HCT116 (cell line): ENCODE data around the gene IGSF5. TPM values are rescaled to one million over a fixed set of nuclear protein-coding genes. Genes with fewer than 3 reads are reported as not detected.

Experiments
- ATAC-seq: fragments of 200-7000 bp; cut with Tn5 transposase; 2 replicates; pipeline ENCODE4 v1.9.1; 2020; ENCODE audit warnings: mild to moderate bottlenecking, moderate library complexity
- BruUV-seq: library from RNA; stranded (reverse); fragments of 400-500 nt; replicated peaks from 2 replicates; lab custom pipeline; 2021; lab: Mats Ljungman, UMichigan
- CTCF ChIA-PET: fragments of 300-600 bp; sonication (Branson Sonifier 250); formaldehyde crosslinking; loops from one replicate; lab custom pipeline; 2021; ENCODE audit warnings: antibody characterized with exemption; lab: Charles Lee
- POLR2A ChIA-PET: fragments of 300-600, 350-600 bp; sonication (Branson Sonifier 250); formaldehyde crosslinking; loops from one replicate; lab custom pipeline; 2021; ENCODE audit warnings: antibody characterized with exemption; lab: Charles Lee
- RAD21 ChIA-PET, 2 experiments: fragments of 300-600 bp; sonication (Branson Sonifier 250); formaldehyde crosslinking; loops; one replicate each; lab custom pipeline; 2023; ENCODE audit warnings: low total read pairs in 2 of 2; ENCODE audit not compliant: uncharacterized antibody in 2 of 2, unreplicated experiment in 2 of 2, low non-redundant PET in 1 of 2; lab: Charles Lee
- DNase-seq: peaks from one replicate; pipeline ENCODE4 v3.0.0-alpha.2; 2010; ENCODE audit warnings: low read depth, low spot score
- H2AFZ ChIP-seq: fragments of 200-600 bp; shearing (Covaris generic), sonication (generic); 2 replicates; pipeline ENCODE4 v1.6.1; 2017; ENCODE audit warnings: low read depth, mixed run types, mixed read lengths, antibody characterized with exemption, low read length; ENCODE audit not compliant: poor library complexity, severe bottlenecking
- H3K27ac ChIP-seq: 2 replicates; pipeline ENCODE4 v1.5.1; 2012; ENCODE audit warnings: low read depth, low read length
- H3K27me3 ChIP-seq: fragments of 200-600 bp; sonication (generic); 2 replicates; pipeline ENCODE4 v1.6.1; 2016; ENCODE audit warnings: mixed run types, low read length, mixed read lengths; ENCODE audit not compliant: insufficient read depth
- H3K36me3 ChIP-seq, 2 experiments: fragments of 200-500 bp in 1 of 2; fragments of 200-600 bp in 1 of 2; sonication (Bioruptor generic) in 1 of 2; sonication (generic) in 1 of 2; 2 replicates each; pipeline versions ENCODE4 v1.5.1 to v1.6.1; 2014 to 2016; ENCODE audit warnings: low read length in 2 of 2, inconsistent platforms in 1 of 2, mixed read lengths in 1 of 2, mixed run types in 1 of 2; ENCODE audit not compliant: insufficient read depth in 2 of 2, control insufficient read depth in 1 of 2
- H3K4me1 ChIP-seq, 2 experiments: fragments of 200-600 bp in 1 of 2; sonication (generic) in 1 of 2; 2 replicates each; pipeline versions ENCODE4 v1.5.1 to v1.6.1; 2012 to 2017; ENCODE audit warnings: low read length in 2 of 2, inconsistent platforms in 1 of 2, mild to moderate bottlenecking in 1 of 2, mixed read lengths in 1 of 2, mixed run types in 1 of 2, moderate library complexity in 1 of 2; ENCODE audit not compliant: insufficient read depth in 2 of 2, control insufficient read depth in 1 of 2
- H3K4me2 ChIP-seq: fragments of 200-600 bp; sonication (generic); 2 replicates; pipeline ENCODE4 v1.6.1; 2017; ENCODE audit warnings: mixed run types, low read length, mixed read lengths
- H3K4me3 ChIP-seq, 2 experiments: fragments of 200-600 bp in 1 of 2; sonication (generic) in 1 of 2; replicated peaks in 1 of 2; 2 replicates each; pipeline ENCODE4 v1.5.1; 2011 to 2016; ENCODE audit warnings: low read length in 2 of 2, control low read depth in 1 of 2, low read depth in 1 of 2, mild to moderate bottlenecking in 1 of 2, mixed read lengths in 1 of 2, mixed run types in 1 of 2
- H3K79me2 ChIP-seq: fragments of 200-600 bp; sonication (generic); 2 replicates; pipeline ENCODE4 v1.6.1; 2017; ENCODE audit warnings: mild to moderate bottlenecking, mixed run types, low read length, moderate library complexity, mixed read lengths; ENCODE audit not compliant: insufficient read depth
- H3K9ac ChIP-seq: fragments of 200-600 bp; sonication (generic); 2 replicates; pipeline ENCODE4 v1.6.1; 2016; ENCODE audit warnings: low read length, mixed read lengths
- H3K9me2 ChIP-seq: fragments of 200-600 bp; sonication (generic), shearing (Covaris generic); 2 replicates; pipeline ENCODE4 v1.6.1; 2017; ENCODE audit warnings: mixed run types, mild to moderate bottlenecking, moderate library complexity; ENCODE audit not compliant: insufficient read depth
- H3K9me3 ChIP-seq, 2 experiments: fragments of 200-500 bp in 1 of 2; fragments of 200-600 bp in 1 of 2; sonication (Bioruptor generic) in 1 of 2; sonication (generic) in 1 of 2; 2 replicates each; pipeline ENCODE4 v1.6.1; 2014 to 2017; ENCODE audit warnings: low read length in 2 of 2, mixed read lengths in 2 of 2, inconsistent platforms in 1 of 2, low read depth in 1 of 2, mild to moderate bottlenecking in 1 of 2, mixed run types in 1 of 2, moderate library complexity in 1 of 2; ENCODE audit not compliant: control insufficient read depth in 1 of 2, insufficient read depth in 1 of 2
- H4K20me1 ChIP-seq: fragments of 200-600 bp; sonication (generic), shearing (Covaris generic); 2 replicates; pipeline ENCODE4 v1.6.1; 2017; ENCODE audit warnings: mixed run types, mild to moderate bottlenecking, moderate library complexity; ENCODE audit not compliant: insufficient read depth
- CBX3 ChIP-seq: IDR thresholded peaks from 2 replicates; pipeline ENCODE4 v1.6.1; 2012; ENCODE audit warnings: low read depth
- EGR1 ChIP-seq: IDR thresholded peaks from 2 replicates; pipeline ENCODE4 v1.6.1; 2012; ENCODE audit warnings: low read depth
- ELF1 ChIP-seq: IDR thresholded peaks from 2 replicates; pipeline ENCODE4 v1.6.1; 2012; ENCODE audit warnings: low read depth, borderline replicate concordance
- EZH2phosphoT487 ChIP-seq: fragments of 200-600 bp; IDR thresholded peaks from 2 replicates; pipeline ENCODE4 v1.6.1; 2018; ENCODE audit warnings: antibody characterized with exemption, borderline replicate concordance
- FOSL1 ChIP-seq: IDR thresholded peaks from 2 replicates; pipeline ENCODE4 v1.6.1; 2012; ENCODE audit warnings: low read depth
- JUND ChIP-seq: IDR thresholded peaks from 2 replicates; pipeline ENCODE4 v1.6.1; 2012
- POLR2AphosphoS5 ChIP-seq: IDR thresholded peaks from 2 replicates; pipeline ENCODE4 v1.6.1; 2011; ENCODE audit warnings: mild to moderate bottlenecking, low read depth, low read length, moderate library complexity
- RAD21 ChIP-seq: IDR thresholded peaks from 2 replicates; pipeline ENCODE4 v1.6.1; 2012; ENCODE audit warnings: low read depth, mild to moderate bottlenecking
- SIN3A ChIP-seq: IDR thresholded peaks from 2 replicates; pipeline ENCODE4 v1.6.1; 2012; ENCODE audit warnings: low read depth
- SP1 ChIP-seq: IDR thresholded peaks from 2 replicates; pipeline ENCODE4 v1.6.1; 2012; ENCODE audit warnings: low read depth
- ZBTB33 ChIP-seq: IDR thresholded peaks from 2 replicates; pipeline ENCODE4 v1.6.1; 2011; ENCODE audit warnings: mild to moderate bottlenecking, low read length, moderate library complexity; ENCODE audit not compliant: insufficient replicate concordance; ENCODE audit errors: extremely low read depth
- ZFX ChIP-seq: fragments of 450-650 bp; IDR thresholded peaks from 2 replicates; pipeline ENCODE4 v1.6.1; 2017
- ZNF274 ChIP-seq: fragments of 200-500 bp; sonication (Bioruptor generic); IDR thresholded peaks from 2 replicates; pipeline ENCODE4 v1.6.1; 2014; ENCODE audit warnings: mild to moderate bottlenecking, low read depth, low read length, inconsistent platforms
- intact Hi-C: fragments of 100-400 bp; cut with micrococcal nuclease; formaldehyde crosslinking; loops from 2 replicates; pipeline ENCODE4 v1.10.0; 2022
- total RNA-seq: library from RNA; stranded (reverse); gene quantifications from one replicate; pipeline ENCODE4 v1.2.1, GENCODE V29; 2021; ENCODE audit not compliant: unreplicated experiment
- TF ChIP-seq, protein P1 (sequence below), 3 experiments: fragments of 200-600 bp in 1 of 3; sonication (generic) in 1 of 3; IDR thresholded peaks in 2 of 3; conservative IDR thresholded peaks in 1 of 3; 2 replicates each; pipeline ENCODE4 v1.5.1; 2012 to 2017; ENCODE audit warnings: low read depth in 2 of 3, low read length in 2 of 3, antibody characterized with exemption in 1 of 3, borderline replicate concordance in 1 of 3, control low read depth in 1 of 3, mild to moderate bottlenecking in 1 of 3, mixed read lengths in 1 of 3, mixed run types in 1 of 3, moderate library complexity in 1 of 3; ENCODE audit not compliant: insufficient read depth in 1 of 3
- TF ChIP-seq, protein P2 (sequence below): IDR thresholded peaks from 2 replicates; pipeline ENCODE4 v1.6.1; 2012

The IGSF5 gene
- total RNA-seq, 1 experiment from 2014 or later: not detected

- Histone ChIP-seq H3K9me2 (no peaks in the 10 kb centered on the region), H4K20me1 (no peaks in the 10 kb centered on the region), H2AFZ (no peak overlapping the region), H3K79me2 (no peaks in the 10 kb centered on the region), H3K27me3 (no peaks in the 10 kb centered on the region), H3K9me3 (no peaks in the 10 kb centered on the region), H3K27ac (no peak overlapping the region), H3K9ac (no peak overlapping the region), H3K4me1 (no peaks in the 10 kb centered on the region), H3K36me3 (no peaks in the 10 kb centered on the region)
- CTCF ChIA-PET: no interaction called here
- intact Hi-C loops: no loop called here
- POLR2A ChIA-PET: no interaction called here
- no TSS peak for BruUV-seq
- TF ChIP-seq POLR2AphosphoS5: no peak
- no peak for TF ChIP-seq JUND
- TF ChIP-seq FOSL1: no peak
- TF ChIP-seq ELF1: no peak
- TF ChIP-seq, protein P1, sequence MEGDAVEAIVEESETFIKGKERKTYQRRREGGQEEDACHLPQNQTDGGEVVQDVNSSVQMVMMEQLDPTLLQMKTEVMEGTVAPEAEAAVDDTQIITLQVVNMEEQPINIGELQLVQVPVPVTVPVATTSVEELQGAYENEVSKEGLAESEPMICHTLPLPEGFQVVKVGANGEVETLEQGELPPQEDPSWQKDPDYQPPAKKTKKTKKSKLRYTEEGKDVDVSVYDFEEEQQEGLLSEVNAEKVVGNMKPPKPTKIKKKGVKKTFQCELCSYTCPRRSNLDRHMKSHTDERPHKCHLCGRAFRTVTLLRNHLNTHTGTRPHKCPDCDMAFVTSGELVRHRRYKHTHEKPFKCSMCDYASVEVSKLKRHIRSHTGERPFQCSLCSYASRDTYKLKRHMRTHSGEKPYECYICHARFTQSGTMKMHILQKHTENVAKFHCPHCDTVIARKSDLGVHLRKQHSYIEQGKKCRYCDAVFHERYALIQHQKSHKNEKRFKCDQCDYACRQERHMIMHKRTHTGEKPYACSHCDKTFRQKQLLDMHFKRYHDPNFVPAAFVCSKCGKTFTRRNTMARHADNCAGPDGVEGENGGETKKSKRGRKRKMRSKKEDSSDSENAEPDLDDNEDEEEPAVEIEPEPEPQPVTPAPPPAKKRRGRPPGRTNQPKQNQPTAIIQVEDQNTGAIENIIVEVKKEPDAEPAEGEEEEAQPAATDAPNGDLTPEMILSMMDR (IDR thresholded peaks at IDR 0.05 in 2 of 3, conservative IDR thresholded peaks at IDR 0.05 in 1 of 3; ENCODE audit: borderline replicate concordance in 1 of 3, insufficient read depth in 1 of 3, low read depth in 2 of 3, low read length in 2 of 3): no peak
- TF ChIP-seq, all 23 proteins: peak for 0
- DNase-seq (no peak), ATAC-seq (no peak)
- no peak overlapping the region for H3K4me3 ChIP-seq
- RAD21 ChIA-PET: no interaction called here
- no peak overlapping the region for H3K4me2 ChIP-seq
These were observed 7.5 kb upstream of the IGSF5 start for GRCh38 chr21:39737376-39738000.

GRCh38 chr21:39738566-39738965, 6.4 kb upstream of the IGSF5 start:
- Histone ChIP-seq H3K36me3 (no peaks in the 10 kb centered on the region), H3K27ac (no peak overlapping the region), H3K9ac (no peak overlapping the region), H4K20me1 (no peaks in the 10 kb centered on the region), H3K27me3 (no peaks in the 10 kb centered on the region), H3K79me2 (no peaks in the 10 kb centered on the region), H3K4me1 (no peaks in the 10 kb centered on the region), H3K4me2 (no peak overlapping the region), H3K9me2 (no peaks in the 10 kb centered on the region), H2AFZ (no peak overlapping the region), H3K9me3 (no peaks in the 10 kb centered on the region), H3K4me3 (no peak overlapping the region)
- ChIA-PET RAD21 (no interaction called here), CTCF (no interaction called here), POLR2A (no interaction called here)
- intact Hi-C loops: no loop called here
- ATAC-seq (no peak), DNase-seq (no peak)
- no TSS peak for BruUV-seq
- TF ChIP-seq CBX3 (no peak), FOSL1 (no peak), SP1 (no peak), ZNF274 (no peak), EGR1 (no peak), EZH2phosphoT487 (no peak), RAD21 (no peak), ZFX (no peak), ZBTB33 (no peak), SIN3A (no peak)
- TF ChIP-seq, protein P1 (IDR thresholded peaks at IDR 0.05 in 2 of 3, conservative IDR thresholded peaks at IDR 0.05 in 1 of 3; ENCODE audit: borderline replicate concordance in 1 of 3, insufficient read depth in 1 of 3, low read depth in 2 of 3, low read length in 2 of 3): no peak
- TF ChIP-seq, protein P2, sequence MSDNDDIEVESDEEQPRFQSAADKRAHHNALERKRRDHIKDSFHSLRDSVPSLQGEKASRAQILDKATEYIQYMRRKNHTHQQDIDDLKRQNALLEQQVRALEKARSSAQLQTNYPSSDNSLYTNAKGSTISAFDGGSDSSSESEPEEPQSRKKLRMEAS: no peak
